ENCODE data around the gene HRH1.

Gene HRH1

GRCh38 chr3:11273891-11274291, 119.6 kb downstream of the HRH1 start:
- Histone ChIP-seq H3K36me3 (ENCODE audit: low read depth) (peaks cover 41% of the 10 kb centered on the region), H3K4me1 (ENCODE audit: insufficient read depth, poor library complexity, severe bottlenecking) (peaks cover 22% of the 10 kb centered on the region), H3K27me3 (ENCODE audit: insufficient read depth, poor library complexity, severe bottlenecking) (no peaks in the 10 kb centered on the region), H3K27ac (ENCODE audit: poor library complexity, severe bottlenecking) (no peak overlapping the region), H3K4me3 (ENCODE audit: severe bottlenecking) (no peak overlapping the region), H3K9me3 (ENCODE audit: severe bottlenecking) (no peaks in the 10 kb centered on the region)
- TF ChIP-seq, protein P1, sequence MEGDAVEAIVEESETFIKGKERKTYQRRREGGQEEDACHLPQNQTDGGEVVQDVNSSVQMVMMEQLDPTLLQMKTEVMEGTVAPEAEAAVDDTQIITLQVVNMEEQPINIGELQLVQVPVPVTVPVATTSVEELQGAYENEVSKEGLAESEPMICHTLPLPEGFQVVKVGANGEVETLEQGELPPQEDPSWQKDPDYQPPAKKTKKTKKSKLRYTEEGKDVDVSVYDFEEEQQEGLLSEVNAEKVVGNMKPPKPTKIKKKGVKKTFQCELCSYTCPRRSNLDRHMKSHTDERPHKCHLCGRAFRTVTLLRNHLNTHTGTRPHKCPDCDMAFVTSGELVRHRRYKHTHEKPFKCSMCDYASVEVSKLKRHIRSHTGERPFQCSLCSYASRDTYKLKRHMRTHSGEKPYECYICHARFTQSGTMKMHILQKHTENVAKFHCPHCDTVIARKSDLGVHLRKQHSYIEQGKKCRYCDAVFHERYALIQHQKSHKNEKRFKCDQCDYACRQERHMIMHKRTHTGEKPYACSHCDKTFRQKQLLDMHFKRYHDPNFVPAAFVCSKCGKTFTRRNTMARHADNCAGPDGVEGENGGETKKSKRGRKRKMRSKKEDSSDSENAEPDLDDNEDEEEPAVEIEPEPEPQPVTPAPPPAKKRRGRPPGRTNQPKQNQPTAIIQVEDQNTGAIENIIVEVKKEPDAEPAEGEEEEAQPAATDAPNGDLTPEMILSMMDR (IDR thresholded peaks at IDR 0.05; ENCODE audit: poor library complexity, severe bottlenecking): no peak
- ATAC-seq (ENCODE audit: low read depth) (no peak), DNase-seq (ENCODE audit: low spot score) (no peak)

GRCh38 chr3:11274566-11275142, 120.4 kb downstream of the HRH1 start:
- Histone ChIP-seq H3K27me3 (ENCODE audit: insufficient read depth, poor library complexity, severe bottlenecking) (no peaks in the 10 kb centered on the region), H3K4me1 (ENCODE audit: insufficient read depth, poor library complexity, severe bottlenecking) (peaks cover 26% of the 10 kb centered on the region), H3K27ac (ENCODE audit: poor library complexity, severe bottlenecking) (no peak overlapping the region), H3K4me3 (ENCODE audit: severe bottlenecking) (no peak overlapping the region), H3K36me3 (ENCODE audit: low read depth) (peaks cover 44% of the 10 kb centered on the region), H3K9me3 (ENCODE audit: severe bottlenecking) (no peaks in the 10 kb centered on the region)
- DNase-seq (ENCODE audit: low spot score): no peak
- ATAC-seq (ENCODE audit: low read depth): no peak
- TF ChIP-seq, protein P1 (IDR thresholded peaks at IDR 0.05; ENCODE audit: poor library complexity, severe bottlenecking): no peak

DNA sequence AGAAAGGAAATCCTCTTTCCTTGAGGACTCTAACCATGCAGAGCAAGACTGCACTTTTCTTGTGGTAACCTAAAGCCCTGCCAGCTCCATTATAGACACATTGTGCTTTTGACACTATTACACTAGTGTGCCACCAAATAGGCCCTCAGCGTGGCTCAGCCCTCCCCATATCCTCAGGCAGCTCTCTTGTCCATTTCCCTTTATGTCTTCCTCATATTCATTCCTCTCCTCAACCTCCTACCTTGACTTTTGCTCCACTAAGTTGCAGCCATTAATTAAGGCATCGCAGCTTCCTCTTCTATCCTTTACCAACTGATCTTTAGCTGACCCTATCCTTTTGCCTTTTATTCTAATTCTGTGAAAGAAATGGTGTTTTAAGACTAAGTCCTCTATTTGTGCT, 121.6 kb downstream of the HRH1 start:
- Histone ChIP-seq H3K27me3 (ENCODE audit: insufficient read depth, poor library complexity, severe bottlenecking) (no peaks in the 10 kb centered on the region), H3K4me3 (ENCODE audit: severe bottlenecking) (no peak overlapping the region), H3K36me3 (ENCODE audit: low read depth) (peaks cover 52% of the 10 kb centered on the region), H3K27ac (ENCODE audit: poor library complexity, severe bottlenecking) (no peak overlapping the region), H3K4me1 (ENCODE audit: insufficient read depth, poor library complexity, severe bottlenecking) (peaks cover 26% of the 10 kb centered on the region), H3K9me3 (ENCODE audit: severe bottlenecking) (no peaks in the 10 kb centered on the region)
- DNase-seq (ENCODE audit: low spot score) (no peak), ATAC-seq (ENCODE audit: low read depth) (no peak)
- TF ChIP-seq, protein P1 (IDR thresholded peaks at IDR 0.05; ENCODE audit: poor library complexity, severe bottlenecking): no peak

DNA sequence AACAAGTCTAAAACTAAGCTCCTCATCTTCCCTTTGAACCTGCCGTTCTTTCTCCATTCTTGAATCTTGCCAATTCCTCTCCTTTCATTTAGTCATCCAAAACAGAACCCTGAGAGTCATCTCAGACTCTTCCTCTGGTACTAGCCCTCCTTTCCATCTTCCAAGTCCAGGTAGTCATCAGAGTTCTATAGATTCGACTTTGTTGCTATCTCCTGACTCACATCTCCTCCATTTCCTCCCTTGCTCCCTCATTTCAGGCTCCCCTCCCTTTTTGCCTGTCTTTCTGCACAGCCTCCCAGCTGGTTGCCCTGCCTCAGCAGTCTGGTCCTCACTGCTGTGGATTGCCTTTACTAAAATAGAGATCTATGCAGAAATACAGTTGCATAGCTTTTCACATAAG, 122.6 kb downstream of the HRH1 start:
- Histone ChIP-seq H3K9me3 (ENCODE audit: severe bottlenecking) (no peaks in the 10 kb centered on the region), H3K4me3 (ENCODE audit: severe bottlenecking) (no peak overlapping the region), H3K4me1 (ENCODE audit: insufficient read depth, poor library complexity, severe bottlenecking) (peaks cover 26% of the 10 kb centered on the region), H3K36me3 (ENCODE audit: low read depth) (peaks cover 62% of the 10 kb centered on the region), H3K27ac (ENCODE audit: poor library complexity, severe bottlenecking) (no peak overlapping the region), H3K27me3 (ENCODE audit: insufficient read depth, poor library complexity, severe bottlenecking) (no peaks in the 10 kb centered on the region)
- ATAC-seq (ENCODE audit: low read depth): no peak
- DNase-seq (ENCODE audit: low spot score): no peak
- TF ChIP-seq, protein P1 (IDR thresholded peaks at IDR 0.05; ENCODE audit: poor library complexity, severe bottlenecking): no peak

Data from RWPE2 (cell line).